Activated CD8-positive, alpha-beta T cell treated with anti-CD3 and anti-CD28 coated beads for 36 hours (primary cell): Measurements from ENCODE around the gene ADAT1. TPM values are rescaled to one million over a fixed set of nuclear protein-coding genes. Genes with fewer than 3 reads are reported as not detected.

ENCODE experiments used
- ATAC-seq: fragments of 200-7000 bp; cut with Tn5 transposase; one replicate; pipeline ENCODE4 v1.10.0; 2021; ENCODE audit warnings: mild to moderate bottlenecking, moderate library complexity
- CTCF ChIA-PET: fragments of 350-600 bp; sonication (Branson Sonifier 250); formaldehyde crosslinking; loops from one replicate; lab custom pipeline; 2021; ENCODE audit warnings: antibody characterized with exemption; lab: Charles Lee
- POLR2A ChIA-PET: fragments of 350-600 bp; sonication (Branson Sonifier 250); formaldehyde crosslinking; loops from one replicate; lab custom pipeline; 2021; ENCODE audit warnings: antibody characterized with exemption; lab: Charles Lee
- DNase-seq: peaks from one replicate; pipeline ENCODE4 v3.0.0-alpha.2; 2020
- H3K27ac Mint-ChIP-seq: one replicate; pipeline ENCODE4 v1.8.0; 2021; ENCODE audit warnings: mild to moderate bottlenecking, mixed read lengths
- H3K27me3 Mint-ChIP-seq: one replicate; pipeline ENCODE4 v1.8.0; 2021; ENCODE audit warnings: mixed read lengths
- H3K36me3 Mint-ChIP-seq: one replicate; pipeline ENCODE4 v1.8.0; 2021; ENCODE audit warnings: low read depth, mixed read lengths
- H3K4me1 Mint-ChIP-seq: one replicate; pipeline ENCODE4 v1.8.0; 2021; ENCODE audit warnings: low read depth, mixed read lengths
- H3K4me3 Mint-ChIP-seq: one replicate; pipeline ENCODE4 v1.8.0; 2021; ENCODE audit warnings: mild to moderate bottlenecking, moderate library complexity, mixed read lengths
- H3K9me3 Mint-ChIP-seq: one replicate; pipeline ENCODE4 v1.8.0; 2021; ENCODE audit warnings: mixed read lengths
- CTCF ChIP-seq: fragments of 200-600 bp; IDR thresholded peaks from one replicate; pipeline ENCODE4 v1.8.0; 2022; ENCODE audit warnings: antibody characterized with exemption, mild to moderate bottlenecking
- intact Hi-C: fragments of 100-400 bp; cut with micrococcal nuclease; formaldehyde crosslinking; loops from one replicate; pipeline ENCODE4 v1.10.0; 2022
- total RNA-seq, 2 experiments: library from RNA; stranded (reverse); gene quantifications; one replicate each; pipeline ENCODE4 v1.2.3, GENCODE V29; 2021

The ADAT1 gene
- total RNA-seq, 2 experiments from 2014 or later, result 41.7 to 43.6 TPM

GRCh38 chr16:75626806-75627205 lies 3.7 kb upstream of the ADAT1 start:
- H3K9me3 Mint-ChIP-seq, result no peaks in the 10 kb centered on the region
- H3K4me3 Mint-ChIP-seq, result no peak overlapping the region
- POLR2A ChIA-PET, result interaction anchor here (0.9 to 9.2 kb wide), 6 partner anchors 8 to 21 kb away, joined by 3 to 67 read pairs (median 4); partner anchors contain the start of genes KARS1 and TERF2IP
- no peaks in the 10 kb centered on the region for H3K27me3 Mint-ChIP-seq
- CTCF ChIA-PET, result interaction anchor here (1.6 kb wide), 1 partner anchor 154 kb away, joined by 3 read pairs; no protein-coding TSS in a partner anchor
- peaks cover 66% of the 10 kb centered on the region for H3K36me3 Mint-ChIP-seq
- TF ChIP-seq CTCF, result no peak
- no peak for DNase-seq
- H3K27ac Mint-ChIP-seq, result peak overlapping the region; percentile 66
- H3K4me1 Mint-ChIP-seq, result peaks cover 27% of the 10 kb centered on the region
- ATAC-seq, result no peak
- intact Hi-C loops, result loop anchor here (10.0 kb wide), 1 partner anchor 162 kb away; the partner anchor contains the start of gene TMEM170A

- Mint-ChIP-seq H3K4me3 (no peak overlapping the region), H3K4me1 (peaks cover 46% of the 10 kb centered on the region), H3K9me3 (no peaks in the 10 kb centered on the region), H3K27me3 (no peaks in the 10 kb centered on the region), H3K36me3 (peaks cover 56% of the 10 kb centered on the region), H3K27ac (peak overlapping the region; percentile 51)
- ATAC-seq (no peak), DNase-seq (no peak)
- no peak for TF ChIP-seq CTCF
- ChIA-PET POLR2A (interaction anchor here (3.2 kb wide), 1 partner anchor 23 kb away, joined by 14 read pairs; the partner anchor contains the start of genes KARS1 and TERF2IP), CTCF (no interaction called here)
- intact Hi-C loops, result loop anchor here (10.0 kb wide), 1 partner anchor 160 kb away; the partner anchor contains the start of gene TMEM170A
Observed at GRCh38 chr16:75624921-75625334, 1.8 kb upstream of the ADAT1 start.

- ChIA-PET CTCF (interaction anchor here (0.7 to 3.5 kb wide), 14 partner anchors 10 to 421 kb away, joined by 3 to 18 read pairs (median 3); partner anchors contain the start of genes KARS1 and TERF2IP), POLR2A (interaction anchor here (0.7 to 4.1 kb wide), 7 partner anchors 10 to 66 kb away, joined by 3 to 50 read pairs (median 3); partner anchors contain the start of genes GABARAPL2, KARS1 and TERF2IP)
- no peaks in the 10 kb centered on the region for H3K9me3 Mint-ChIP-seq
- H3K27me3 Mint-ChIP-seq, result no peaks in the 10 kb centered on the region
- peak overlapping the region; percentile 97 for H3K4me3 Mint-ChIP-seq
- ATAC-seq (no peak), DNase-seq (no peak)
- intact Hi-C loops, result loop anchor here (10.0 kb wide), 1 partner anchor 156 kb away; the partner anchor contains the start of gene TMEM170A
- TF ChIP-seq CTCF, result peak; percentile 33
- peak overlapping the region; percentile 96 for H3K27ac Mint-ChIP-seq
- H3K36me3 Mint-ChIP-seq, result peaks cover 41% of the 10 kb centered on the region
- H3K4me1 Mint-ChIP-seq, result peaks cover 51% of the 10 kb centered on the region
Observed at GRCh38 chr16:75621170-75621477, 2.0 kb downstream of the ADAT1 start.

GRCh38 chr16:75620326-75621169 lies 2.5 kb downstream of the ADAT1 start:
- Mint-ChIP-seq H3K27me3 (no peaks in the 10 kb centered on the region), H3K9me3 (no peaks in the 10 kb centered on the region), H3K27ac (peak overlapping the region; percentile 84), H3K4me3 (peak overlapping the region; percentile 97), H3K36me3 (peaks cover 41% of the 10 kb centered on the region), H3K4me1 (peaks cover 55% of the 10 kb centered on the region)
- intact Hi-C loops, result loop anchor here (10.0 kb wide), 1 partner anchor 156 kb away; the partner anchor contains the start of gene TMEM170A
- TF ChIP-seq CTCF, result no peak
- CTCF ChIA-PET, result interaction anchor here (1.0 to 3.5 kb wide), 8 partner anchors 19 to 148 kb away, joined by 3 to 15 read pairs (median 3); partner anchors contain the start of genes KARS1 and TERF2IP
- DNase-seq (peak; percentile 70), ATAC-seq (peak; percentile 27)
- POLR2A ChIA-PET, result interaction anchor here (0.7 to 4.1 kb wide), 5 partner anchors 12 to 66 kb away, joined by 3 to 50 read pairs (median 3); partner anchors contain the start of genes GABARAPL2, KARS1 and TERF2IP
